ENCODE data around the gene MAP7. TPM values are rescaled to one million over a fixed set of nuclear protein-coding genes. Genes with fewer than 3 reads are reported as not detected.

The MAP7 gene
- total RNA-seq, 2 experiments from 2014 or later, result 0.31 to 0.45 TPM

- H3K27ac Mint-ChIP-seq, result no peak overlapping the region
- ChIA-PET POLR2A (no interaction called here), CTCF (interaction anchor here (0.8 to 4.1 kb wide), 3 partner anchors 13 to 229 kb away, joined by 3 to 17 read pairs (median 4); partner anchors contain the start of genes MAP3K5 and MAP7)
- no peaks in the 10 kb centered on the region for H3K27me3 Mint-ChIP-seq (ENCODE audit: low read depth)
- H3K4me3 Mint-ChIP-seq, result no peak overlapping the region
- no peaks in the 10 kb centered on the region for H3K9me3 Mint-ChIP-seq (ENCODE audit: insufficient read depth)
- H3K4me1 Mint-ChIP-seq (ENCODE audit: low read depth), result peaks cover 17% of the 10 kb centered on the region
- no peak for DNase-seq
- peak; percentile 36 for ATAC-seq
- H3K36me3 Mint-ChIP-seq (ENCODE audit: low read depth), result peaks cover 32% of the 10 kb centered on the region
Measured at GRCh38 chr6:136563386-136564152, 13.3 kb upstream of the MAP7 start.

- H3K27me3 Mint-ChIP-seq (ENCODE audit: low read depth), result no peaks in the 10 kb centered on the region
- DNase-seq, result no peak
- H3K9me3 Mint-ChIP-seq (ENCODE audit: insufficient read depth), result no peaks in the 10 kb centered on the region
- no peak for ATAC-seq
- peaks cover 28% of the 10 kb centered on the region for H3K36me3 Mint-ChIP-seq (ENCODE audit: low read depth)
- CTCF ChIA-PET, result interaction anchor here (1.2 kb wide), 1 partner anchor 12 kb away, joined by 4 read pairs; no protein-coding TSS in a partner anchor
- POLR2A ChIA-PET, result no interaction called here
- no peak overlapping the region for H3K27ac Mint-ChIP-seq
- H3K4me1 Mint-ChIP-seq (ENCODE audit: low read depth), result peaks cover 17% of the 10 kb centered on the region
- H3K4me3 Mint-ChIP-seq, result no peak overlapping the region
Measured at GRCh38 chr6:136562211-136562610, 12.0 kb upstream of the MAP7 start.

- ATAC-seq (no peak), DNase-seq (no peak)
- Mint-ChIP-seq H3K27me3 (ENCODE audit: low read depth) (peaks cover 35% of the 10 kb centered on the region), H3K9me3 (ENCODE audit: insufficient read depth) (no peaks in the 10 kb centered on the region), H3K27ac (no peak overlapping the region), H3K36me3 (ENCODE audit: low read depth) (peaks cover 10% of the 10 kb centered on the region), H3K4me3 (no peak overlapping the region), H3K4me1 (ENCODE audit: low read depth) (peaks cover 6% of the 10 kb centered on the region)
- ChIA-PET POLR2A (no interaction called here), CTCF (no interaction called here)
Measured at GRCh38 chr6:136553166-136553787, 3.1 kb upstream of the MAP7 start.

GRCh38 chr6:136552054-136552453 is 1.8 kb upstream of the MAP7 start:
- ATAC-seq, result no peak
- Mint-ChIP-seq H3K36me3 (ENCODE audit: low read depth) (peaks cover 6% of the 10 kb centered on the region), H3K4me1 (ENCODE audit: low read depth) (peaks cover 6% of the 10 kb centered on the region), H3K4me3 (no peak overlapping the region), H3K27me3 (ENCODE audit: low read depth) (peaks cover 40% of the 10 kb centered on the region), H3K9me3 (ENCODE audit: insufficient read depth) (no peaks in the 10 kb centered on the region), H3K27ac (no peak overlapping the region)
- ChIA-PET CTCF (interaction anchor here (0.7 to 1.3 kb wide), 5 partner anchors 7 to 241 kb away, joined by 3 to 6 read pairs (median 3); partner anchors contain the start of gene MAP3K5), POLR2A (no interaction called here)
- DNase-seq, result no peak

GRCh38 chr6:136551103-136551502 is 881 bp upstream of the MAP7 start:
- peaks cover 6% of the 10 kb centered on the region for H3K36me3 Mint-ChIP-seq (ENCODE audit: low read depth)
- DNase-seq (no peak), ATAC-seq (no peak)
- ChIA-PET POLR2A (no interaction called here), CTCF (interaction anchor here (0.7 to 2.1 kb wide), 12 partner anchors 8 to 1496 kb away, joined by 3 to 17 read pairs (median 3); no protein-coding TSS in a partner anchor)
- H3K27me3 Mint-ChIP-seq (ENCODE audit: low read depth), result peaks cover 49% of the 10 kb centered on the region
- H3K9me3 Mint-ChIP-seq (ENCODE audit: insufficient read depth), result no peaks in the 10 kb centered on the region
- peaks cover 6% of the 10 kb centered on the region for H3K4me1 Mint-ChIP-seq (ENCODE audit: low read depth)
- no peak overlapping the region for H3K27ac Mint-ChIP-seq
- peak overlapping the region; percentile 42 for H3K4me3 Mint-ChIP-seq

- ChIA-PET POLR2A (no interaction called here), CTCF (interaction anchor here (0.6 to 2.6 kb wide), 9 partner anchors 8 to 260 kb away, joined by 3 to 17 read pairs (median 4); no protein-coding TSS in a partner anchor)
- Mint-ChIP-seq H3K27ac (no peak overlapping the region), H3K36me3 (ENCODE audit: low read depth) (peaks cover 1% of the 10 kb centered on the region), H3K4me1 (ENCODE audit: low read depth) (peaks cover 6% of the 10 kb centered on the region), H3K4me3 (no peak overlapping the region), H3K27me3 (ENCODE audit: low read depth) (peaks cover 54% of the 10 kb centered on the region), H3K9me3 (ENCODE audit: insufficient read depth) (no peaks in the 10 kb centered on the region)
- ATAC-seq (peak; percentile 72), DNase-seq (no peak)
Measured at GRCh38 chr6:136550045-136550329, 235 bp downstream of the MAP7 start.

- CTCF ChIA-PET, result interaction anchor here (0.6 to 2.6 kb wide), 9 partner anchors 7 to 259 kb away, joined by 3 to 17 read pairs (median 4); no protein-coding TSS in a partner anchor
- Mint-ChIP-seq H3K36me3 (ENCODE audit: low read depth) (no peaks in the 10 kb centered on the region), H3K27me3 (ENCODE audit: low read depth) (peaks cover 58% of the 10 kb centered on the region), H3K27ac (no peak overlapping the region), H3K4me3 (peak overlapping the region; percentile 20), H3K4me1 (ENCODE audit: low read depth) (peaks cover 6% of the 10 kb centered on the region), H3K9me3 (ENCODE audit: insufficient read depth) (no peaks in the 10 kb centered on the region)
- ATAC-seq (peak; percentile 21), DNase-seq (no peak)
- POLR2A ChIA-PET, result no interaction called here
Measured at GRCh38 chr6:136549300-136550044, 750 bp downstream of the MAP7 start.

- peak overlapping the region; percentile 20 for H3K4me3 Mint-ChIP-seq
- POLR2A ChIA-PET, result no interaction called here
- H3K36me3 Mint-ChIP-seq (ENCODE audit: low read depth), result no peaks in the 10 kb centered on the region
- H3K9me3 Mint-ChIP-seq (ENCODE audit: insufficient read depth), result no peaks in the 10 kb centered on the region
- CTCF ChIA-PET, result interaction anchor here (0.7 to 2.6 kb wide), 2 partner anchors 23 to 53 kb away, joined by 3 to 12 read pairs; no protein-coding TSS in a partner anchor
- H3K27ac Mint-ChIP-seq, result no peak overlapping the region
- ATAC-seq (no peak), DNase-seq (no peak)
- H3K4me1 Mint-ChIP-seq (ENCODE audit: low read depth), result peaks cover 6% of the 10 kb centered on the region
- peaks cover 62% of the 10 kb centered on the region for H3K27me3 Mint-ChIP-seq (ENCODE audit: low read depth)
Measured at GRCh38 chr6:136548582-136549299, 1.5 kb downstream of the MAP7 start.

GRCh38 chr6:136547871-136548270 is 2.4 kb downstream of the MAP7 start:
- Mint-ChIP-seq H3K27ac (no peak overlapping the region), H3K9me3 (ENCODE audit: insufficient read depth) (no peaks in the 10 kb centered on the region), H3K36me3 (ENCODE audit: low read depth) (no peaks in the 10 kb centered on the region), H3K4me1 (ENCODE audit: low read depth) (peaks cover 6% of the 10 kb centered on the region), H3K4me3 (no peak overlapping the region), H3K27me3 (ENCODE audit: low read depth) (peaks cover 61% of the 10 kb centered on the region)
- ATAC-seq, result no peak
- no peak for DNase-seq
- CTCF ChIA-PET, result interaction anchor here (1.2 to 1.8 kb wide), 4 partner anchors 17 to 244 kb away, joined by 3 to 10 read pairs (median 6); partner anchors contain the start of gene MAP3K5
- POLR2A ChIA-PET, result no interaction called here

- no peaks in the 10 kb centered on the region for H3K9me3 Mint-ChIP-seq (ENCODE audit: insufficient read depth)
- H3K4me3 Mint-ChIP-seq, result no peak overlapping the region
- ChIA-PET CTCF (interaction anchor here (0.7 to 1.8 kb wide), 11 partner anchors 16 to 688 kb away, joined by 3 to 10 read pairs (median 3); partner anchors contain the start of gene MAP3K5), POLR2A (no interaction called here)
- no peak for ATAC-seq
- no peaks in the 10 kb centered on the region for H3K36me3 Mint-ChIP-seq (ENCODE audit: low read depth)
- peaks cover 6% of the 10 kb centered on the region for H3K4me1 Mint-ChIP-seq (ENCODE audit: low read depth)
- DNase-seq, result no peak
- peaks cover 58% of the 10 kb centered on the region for H3K27me3 Mint-ChIP-seq (ENCODE audit: low read depth)
- H3K27ac Mint-ChIP-seq, result no peak overlapping the region
Measured at GRCh38 chr6:136547336-136547735, 2.9 kb downstream of the MAP7 start.

GRCh38 chr6:136546331-136546730 is 3.9 kb downstream of the MAP7 start:
- H3K36me3 Mint-ChIP-seq (ENCODE audit: low read depth), result no peaks in the 10 kb centered on the region
- ChIA-PET CTCF (interaction anchor here (0.8 to 1.8 kb wide), 4 partner anchors 18 to 687 kb away, joined by 3 to 9 read pairs (median 3); no protein-coding TSS in a partner anchor), POLR2A (no interaction called here)
- H3K4me1 Mint-ChIP-seq (ENCODE audit: low read depth), result peaks cover 6% of the 10 kb centered on the region
- no peaks in the 10 kb centered on the region for H3K9me3 Mint-ChIP-seq (ENCODE audit: insufficient read depth)
- DNase-seq, result no peak
- no peak overlapping the region for H3K4me3 Mint-ChIP-seq
- no peak for ATAC-seq
- H3K27me3 Mint-ChIP-seq (ENCODE audit: low read depth), result peaks cover 52% of the 10 kb centered on the region
- H3K27ac Mint-ChIP-seq, result no peak overlapping the region
